Sigmoid colon (tissue), 4 donors: ENCODE data around the gene WDTC1.

Experiments used
- EP300 ChIP-seq, 4 donors: sonication (generic); formaldehyde crosslinking; IDR thresholded peaks; one replicate each; pipeline ENCODE4 v1.6.1; 2017; ENCODE audit warnings: antibody characterized with exemption in 4 of 4
- POLR2A ChIP-seq, 2 donors: fragments of 450-650 bp; IDR thresholded peaks; one replicate each; pipeline ENCODE4 v1.6.1; 2016; ENCODE audit warnings: antibody characterized with exemption in 2 of 2, mild to moderate bottlenecking in 2 of 2, moderate library complexity in 2 of 2
- TF ChIP-seq, protein P1 (sequence below), 4 experiments: fragments of 450-650 bp in 3 of 4; fragments of 200-600 bp in 1 of 4; IDR thresholded peaks; one replicate each; pipeline ENCODE4 v1.5.1; 2016 to 2019; ENCODE audit warnings: antibody characterized with exemption in 4 of 4, mild to moderate bottlenecking in 3 of 4, moderate library complexity in 2 of 4

DNA sequence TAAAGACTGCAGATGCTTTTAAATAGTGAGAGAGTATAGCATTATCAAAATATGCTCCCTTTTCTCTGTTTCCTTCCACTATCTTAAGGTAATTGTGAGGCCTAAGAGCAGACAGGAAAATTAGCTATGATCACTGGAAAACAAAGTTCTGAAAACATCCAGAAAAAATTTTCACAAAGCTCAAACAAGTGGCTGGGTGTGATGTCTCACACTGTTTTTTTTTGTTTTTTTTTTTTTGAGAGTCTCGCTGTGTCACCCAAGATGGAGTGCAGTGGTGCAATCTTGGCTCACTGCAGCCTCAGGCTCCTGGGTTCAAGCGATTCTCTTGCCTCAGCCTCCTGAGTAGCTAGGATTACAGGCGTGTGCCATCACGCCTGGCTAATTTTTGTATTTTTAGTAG is 7.2 kb downstream of the WDTC1 start:
- TF ChIP-seq, protein P1, sequence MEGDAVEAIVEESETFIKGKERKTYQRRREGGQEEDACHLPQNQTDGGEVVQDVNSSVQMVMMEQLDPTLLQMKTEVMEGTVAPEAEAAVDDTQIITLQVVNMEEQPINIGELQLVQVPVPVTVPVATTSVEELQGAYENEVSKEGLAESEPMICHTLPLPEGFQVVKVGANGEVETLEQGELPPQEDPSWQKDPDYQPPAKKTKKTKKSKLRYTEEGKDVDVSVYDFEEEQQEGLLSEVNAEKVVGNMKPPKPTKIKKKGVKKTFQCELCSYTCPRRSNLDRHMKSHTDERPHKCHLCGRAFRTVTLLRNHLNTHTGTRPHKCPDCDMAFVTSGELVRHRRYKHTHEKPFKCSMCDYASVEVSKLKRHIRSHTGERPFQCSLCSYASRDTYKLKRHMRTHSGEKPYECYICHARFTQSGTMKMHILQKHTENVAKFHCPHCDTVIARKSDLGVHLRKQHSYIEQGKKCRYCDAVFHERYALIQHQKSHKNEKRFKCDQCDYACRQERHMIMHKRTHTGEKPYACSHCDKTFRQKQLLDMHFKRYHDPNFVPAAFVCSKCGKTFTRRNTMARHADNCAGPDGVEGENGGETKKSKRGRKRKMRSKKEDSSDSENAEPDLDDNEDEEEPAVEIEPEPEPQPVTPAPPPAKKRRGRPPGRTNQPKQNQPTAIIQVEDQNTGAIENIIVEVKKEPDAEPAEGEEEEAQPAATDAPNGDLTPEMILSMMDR (IDR thresholded peaks at IDR 0.05) = no peak
- TF ChIP-seq POLR2A (IDR thresholded peaks at IDR 0.05) (no peak), EP300 (IDR thresholded peaks at IDR 0.05) (no peak)
